GM18511 (cell line): ENCODE measurements around the gene INPP1.
"Not testable (repeated sequence)": the region's sequence is repeated elsewhere in the genome, so short reads cannot be mapped to it uniquely, and the experiment has no call there.

Experiments used
- ATAC-seq: cut with Tn5 transposase; IDR thresholded peaks from one replicate; pipeline ENCODE4 v1.9.1; 2021; ENCODE audit warnings: mild to moderate bottlenecking, moderate library complexity; ENCODE audit not compliant: unreplicated experiment

Gene INPP1

GRCh38 chr2:190333928-190334327 is 9.5 kb upstream of the INPP1 start:
- ATAC-seq: no peak

GRCh38 chr2:190334479-190335224 is 8.7 kb upstream of the INPP1 start:
- no peak for ATAC-seq

GRCh38 chr2:190335225-190335559 is 8.2 kb upstream of the INPP1 start:
- ATAC-seq: no peak

- ATAC-seq: not testable (repeated sequence)
Measured at GRCh38 chr2:190335584-190335983, 7.8 kb upstream of the INPP1 start.

GRCh38 chr2:190336420-190336819 is 7.0 kb upstream of the INPP1 start:
- ATAC-seq: no peak

GRCh38 chr2:190338453-190338852 is 4.9 kb upstream of the INPP1 start:
- ATAC-seq: no peak

- ATAC-seq: no peak
Measured at GRCh38 chr2:190339394-190339793, 4.0 kb upstream of the INPP1 start.

GRCh38 chr2:190340369-190340768 is 3.0 kb upstream of the INPP1 start:
- ATAC-seq: no peak

- no peak for ATAC-seq
Measured at GRCh38 chr2:190342611-190343010, 778 bp upstream of the INPP1 start.

GRCh38 chr2:190343089-190343535 is 277 bp upstream of the INPP1 start:
- no peak for ATAC-seq

- ATAC-seq: peak; percentile 80
Measured at GRCh38 chr2:190344276-190344827, 963 bp downstream of the INPP1 start.

- ATAC-seq: no peak
Measured at GRCh38 chr2:190350371-190350770, 7.0 kb downstream of the INPP1 start.

- ATAC-seq: no peak
Measured at GRCh38 chr2:190351955-190352354, 8.6 kb downstream of the INPP1 start.

GRCh38 chr2:190352668-190353536 is 9.5 kb downstream of the INPP1 start:
- ATAC-seq: no peak

- ATAC-seq: no peak
Measured at GRCh38 chr2:190353537-190353899, 10.1 kb downstream of the INPP1 start.

GRCh38 chr2:190354003-190354690 is 10.8 kb downstream of the INPP1 start:
- no peak for ATAC-seq

GRCh38 chr2:190355968-190356644 is 12.7 kb downstream of the INPP1 start:
- ATAC-seq: no peak

GRCh38 chr2:190357600-190357999 is 14.2 kb downstream of the INPP1 start:
- no peak for ATAC-seq

- peak; percentile 47 for ATAC-seq
Measured at GRCh38 chr2:190358655-190359448, 15.5 kb downstream of the INPP1 start.

- no peak for ATAC-seq
Measured at GRCh38 chr2:190360561-190360960, 17.2 kb downstream of the INPP1 start.
